GM12878 (cell line): Measurements from ENCODE around the gene PLXNC1.

Experiments
- CEBPB ChIP-seq, 2 experiments: fragments of 150-350 bp in 1 of 2; IDR thresholded peaks; 2 replicates each; pipeline ENCODE4 v1.6.1; 2012 to 2014; ENCODE audit warnings: low read depth in 2 of 2, low read length in 2 of 2, borderline replicate concordance in 1 of 2, inconsistent platforms in 1 of 2
- MAX ChIP-seq: IDR thresholded peaks from 2 replicates; pipeline ENCODE4 v1.6.1; 2012; ENCODE audit warnings: low read depth, low read length, improper control_type of control experiment
- POLR2A ChIP-seq: IDR thresholded peaks from 2 replicates; pipeline ENCODE4 v1.6.1; 2011; ENCODE audit warnings: low read depth, mild to moderate bottlenecking, low read length
- POLR2AphosphoS5 ChIP-seq: IDR thresholded peaks from 2 replicates; pipeline ENCODE4 v1.6.1; 2011; ENCODE audit warnings: mild to moderate bottlenecking, low read length, inconsistent platforms
- RAD21 ChIP-seq: IDR thresholded peaks from 2 replicates; pipeline ENCODE4 v1.6.1; 2011; ENCODE audit warnings: mild to moderate bottlenecking, low read depth, low read length, moderate library complexity; ENCODE audit not compliant: insufficient read depth
- RELA ChIP-seq: fragments of 450-650 bp; IDR thresholded peaks from 2 replicates; pipeline ENCODE4 v1.8.0; 2014; ENCODE audit warnings: borderline replicate concordance; ENCODE audit not compliant: partially characterized antibody
- SKIL ChIP-seq: fragments of 450-650 bp; IDR thresholded peaks from 2 replicates; pipeline ENCODE4 v1.6.1; 2017; ENCODE audit warnings: mild to moderate bottlenecking, low read depth, inconsistent platforms; ENCODE audit not compliant: poor library complexity, severe bottlenecking
- SREBF2 ChIP-seq: IDR thresholded peaks from 2 replicates; pipeline ENCODE4 v1.6.1; 2012; ENCODE audit warnings: mild to moderate bottlenecking, low read length
- STAT3 ChIP-seq: IDR thresholded peaks from 2 replicates; pipeline ENCODE4 v1.6.1; 2011; ENCODE audit warnings: low read depth, low read length, improper control_type of control experiment
- TAF1 ChIP-seq: IDR thresholded peaks from 2 replicates; pipeline ENCODE4 v1.6.1; 2011; ENCODE audit warnings: mild to moderate bottlenecking, low read depth, low read length, borderline replicate concordance
- ZNF217 ChIP-seq: fragments of 450-650 bp; IDR thresholded peaks from 2 replicates; pipeline ENCODE4 v1.6.1; 2017; ENCODE audit warnings: antibody characterized with exemption, mild to moderate bottlenecking
- ZZZ3 ChIP-seq: IDR thresholded peaks from 2 replicates; pipeline ENCODE4 v1.6.1; 2011; ENCODE audit warnings: low read depth; ENCODE audit not compliant: control insufficient read depth, insufficient read length
- TF ChIP-seq, protein P1 (sequence below), 3 experiments: IDR thresholded peaks in 2 of 3; conservative IDR thresholded peaks in 1 of 3; 2 replicates each; pipeline ENCODE4 v1.5.1; 2011; ENCODE audit warnings: low read depth in 3 of 3, low read length in 3 of 3, mild to moderate bottlenecking in 3 of 3, control low read depth in 2 of 3, moderate library complexity in 2 of 3, inconsistent platforms in 1 of 3, mixed read lengths in 1 of 3; ENCODE audit not compliant: control insufficient read depth in 2 of 3, insufficient read depth in 1 of 3; ENCODE audit errors: extremely low read depth in 1 of 3

DNA sequence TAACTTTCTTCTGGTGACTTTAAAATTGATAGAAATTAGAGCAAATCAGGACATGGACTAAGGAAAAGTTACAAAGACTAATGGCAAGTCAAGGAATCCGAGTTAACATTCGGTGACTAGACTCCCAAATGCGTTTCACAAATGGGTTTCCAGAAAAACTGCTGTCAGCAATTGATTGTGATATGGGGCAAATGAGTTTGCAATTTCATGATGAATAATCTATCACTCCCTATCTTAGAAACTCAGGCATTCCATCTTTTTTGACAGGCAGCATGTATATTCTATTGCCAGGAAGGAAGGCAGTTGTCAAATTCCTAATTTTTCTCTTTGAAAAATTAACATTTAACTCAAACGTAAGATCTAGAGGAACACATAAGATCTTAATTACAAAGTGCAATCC, 40.5 kb upstream of the PLXNC1 start:
- TF ChIP-seq TAF1 (no peak), ZZZ3 (no peak), ZNF217 (no peak), SREBF2 (no peak), POLR2AphosphoS5 (no peak), SKIL (no peak), POLR2A (no peak), MAX (no peak), CEBPB (IDR thresholded peaks at IDR 0.05; ENCODE audit: borderline replicate concordance in 1 of 2, low read depth in 2 of 2, low read length in 2 of 2) (no peak), RAD21 (no peak), RELA (no peak), STAT3 (no peak)
- TF ChIP-seq, protein P1, sequence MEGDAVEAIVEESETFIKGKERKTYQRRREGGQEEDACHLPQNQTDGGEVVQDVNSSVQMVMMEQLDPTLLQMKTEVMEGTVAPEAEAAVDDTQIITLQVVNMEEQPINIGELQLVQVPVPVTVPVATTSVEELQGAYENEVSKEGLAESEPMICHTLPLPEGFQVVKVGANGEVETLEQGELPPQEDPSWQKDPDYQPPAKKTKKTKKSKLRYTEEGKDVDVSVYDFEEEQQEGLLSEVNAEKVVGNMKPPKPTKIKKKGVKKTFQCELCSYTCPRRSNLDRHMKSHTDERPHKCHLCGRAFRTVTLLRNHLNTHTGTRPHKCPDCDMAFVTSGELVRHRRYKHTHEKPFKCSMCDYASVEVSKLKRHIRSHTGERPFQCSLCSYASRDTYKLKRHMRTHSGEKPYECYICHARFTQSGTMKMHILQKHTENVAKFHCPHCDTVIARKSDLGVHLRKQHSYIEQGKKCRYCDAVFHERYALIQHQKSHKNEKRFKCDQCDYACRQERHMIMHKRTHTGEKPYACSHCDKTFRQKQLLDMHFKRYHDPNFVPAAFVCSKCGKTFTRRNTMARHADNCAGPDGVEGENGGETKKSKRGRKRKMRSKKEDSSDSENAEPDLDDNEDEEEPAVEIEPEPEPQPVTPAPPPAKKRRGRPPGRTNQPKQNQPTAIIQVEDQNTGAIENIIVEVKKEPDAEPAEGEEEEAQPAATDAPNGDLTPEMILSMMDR (IDR thresholded peaks at IDR 0.05 in 2 of 3, conservative IDR thresholded peaks at IDR 0.05 in 1 of 3; ENCODE audit: control insufficient read depth in 2 of 3, extremely low read depth in 1 of 3, insufficient read depth in 1 of 3, low read depth in 3 of 3, low read length in 3 of 3), result no peak
